Tibial nerve (tissue), 4 donors: ENCODE measurements around the gene MYOZ3. TPM values are rescaled to one million over a fixed set of nuclear protein-coding genes. Genes with fewer than 3 reads are reported as not detected.

Experiments
- DNase-seq, 2 donors: peaks; one replicate each; pipeline ENCODE4 v3.0.0-alpha.2; 2019; ENCODE audit warnings: low spot score in 2 of 2
- H3K27ac ChIP-seq, 4 donors: fragments of 200-600 bp; sonication (generic) in 3 of 4; one replicate each; pipeline ENCODE4 v1.5.1; 2017 to 2019; ENCODE audit warnings: mild to moderate bottlenecking in 1 of 4
- H3K27me3 ChIP-seq, 2 donors: fragments of 200-600 bp; sonication (generic) in 1 of 2; one replicate each; pipeline versions ENCODE4 v1.5.1 to v1.6.0; 2017 to 2019
- H3K36me3 ChIP-seq, 3 donors: fragments of 200-600 bp; sonication (generic); one replicate each; pipeline ENCODE4 v1.5.1; 2018 to 2019
- H3K4me1 ChIP-seq, 4 donors: fragments of 200-600 bp; sonication (generic) in 3 of 4; one replicate each; pipeline ENCODE4 v1.5.1; 2017 to 2019
- H3K4me3 ChIP-seq, 4 donors: fragments of 200-600 bp; sonication (generic) in 3 of 4; one replicate each; pipeline ENCODE4 v1.5.1; 2017 to 2019; ENCODE audit warnings: mild to moderate bottlenecking in 1 of 4, moderate library complexity in 1 of 4
- H3K9me3 ChIP-seq, 4 donors: fragments of 200-600 bp; sonication (generic) in 3 of 4; one replicate each; pipeline ENCODE4 v1.5.1; 2017 to 2019
- CTCF ChIP-seq, 5 experiments: fragments of 200-600 bp in 3 of 5; fragments of 450-650 bp in 2 of 5; sonication (generic) in 3 of 5; IDR thresholded peaks; one replicate each; pipeline ENCODE4 v1.5.1; 2016 to 2019; ENCODE audit warnings: antibody characterized with exemption in 5 of 5, mild to moderate bottlenecking in 3 of 5, moderate library complexity in 2 of 5
- EP300 ChIP-seq, 2 donors: sonication (generic); formaldehyde crosslinking; IDR thresholded peaks; one replicate each; pipeline ENCODE4 v1.6.1; 2017; ENCODE audit warnings: antibody characterized with exemption in 2 of 2, mild to moderate bottlenecking in 1 of 2
- POLR2A ChIP-seq, 2 donors: fragments of 450-650 bp; IDR thresholded peaks; one replicate each; pipeline ENCODE4 v1.6.1; 2017; ENCODE audit warnings: antibody characterized with exemption in 2 of 2, mild to moderate bottlenecking in 2 of 2, moderate library complexity in 2 of 2
- WGBS, 2 donors: methylation state at CpG; one replicate each; pipeline ENCODE4 v1.1.5; 2018; 5-methylcytosine and 5-hydroxymethylcytosine counted together
- total RNA-seq, 4 donors: library from RNA; depleted of rRNA; stranded (reverse); fragments of >200 nt; gene quantifications; one replicate each; pipeline ENCODE4 v1.1.0, GENCODE V29; 2016

The MYOZ3 gene
- total RNA-seq, 4 donors from 2014 or later = 0.30 to 9.0 (median 4.6) TPM

GRCh38 chr5:150640311-150641005 lies 20.6 kb upstream of the MYOZ3 start, which contains the start of gene SYNPO:
SYNPO (plus strand) TSS chr5:150640660; CDS start chr5:150648276, 7,616 bp downstream.
- Histone ChIP-seq H3K27me3 (no peaks in the 10 kb centered on the region), H3K4me1 (peaks cover 0 to 99% (median 89%) of the 10 kb centered on the region in 4 donors), H3K36me3 (no peaks in the 10 kb centered on the region), H3K27ac (peak within 1 kb of the TSS; percentile 88 to 97 (median 92)), H3K4me3 (peak within 1 kb of the TSS; percentile 0 to 52 (median 32)), H3K9me3 (no peaks in the 10 kb centered on the region)
- 10 to 15% methylated on average over 14 of the region's 14 CpGs for WGBS, 2 donors
- peak; percentile 53 to 74 for DNase-seq
- peak in 1 of 2 donors; percentile 86 for TF ChIP-seq EP300 (IDR thresholded peaks at IDR 0.05)
- TF ChIP-seq POLR2A (IDR thresholded peaks at IDR 0.05) = peak in 1 of 2 donors; percentile 11
- peak in 1 of 5 experiments; percentile 12 for TF ChIP-seq CTCF (IDR thresholded peaks at IDR 0.05)

- H3K9me3 ChIP-seq = no peaks in the 10 kb centered on the region
- WGBS, 2 donors = 30 to 39% methylated on average over 9 of the region's 9 CpGs
- H3K36me3 ChIP-seq = no peaks in the 10 kb centered on the region
- TF ChIP-seq CTCF (IDR thresholded peaks at IDR 0.05) (no peak), POLR2A (IDR thresholded peaks at IDR 0.05) (peak in 1 of 2 donors; percentile 35), EP300 (IDR thresholded peaks at IDR 0.05) (peak in 1 of 2 donors; percentile 15)
- peaks cover 0 to 100% (median 90%) of the 10 kb centered on the region in 4 donors for H3K4me1 ChIP-seq
- H3K4me3 ChIP-seq = peak overlapping the region; percentile 0 to 52 (median 32)
- DNase-seq = peak in 1 of 2 donors; percentile 58
- H3K27me3 ChIP-seq = no peaks in the 10 kb centered on the region
- peak overlapping the region; percentile 88 to 97 (median 92) for H3K27ac ChIP-seq
Measured at GRCh38 chr5:150641006-150641570, 20.0 kb upstream of the MYOZ3 start.

GRCh38 chr5:150641824-150642566 lies 19.1 kb upstream of the MYOZ3 start:
- H3K36me3 ChIP-seq = no peaks in the 10 kb centered on the region
- H3K27ac ChIP-seq = peak overlapping the region; percentile 88 to 97 (median 92)
- H3K9me3 ChIP-seq = no peaks in the 10 kb centered on the region
- WGBS, 2 donors = 57 to 61% methylated on average over 5 of the region's 5 CpGs
- peak overlapping the region in 1 of 4 donors; percentile 52 for H3K4me3 ChIP-seq
- peaks cover 0 to 100% (median 85%) of the 10 kb centered on the region in 4 donors for H3K4me1 ChIP-seq
- DNase-seq = no peak
- TF ChIP-seq EP300 (IDR thresholded peaks at IDR 0.05) = no peak
- TF ChIP-seq CTCF (IDR thresholded peaks at IDR 0.05) = no peak
- no peaks in the 10 kb centered on the region for H3K27me3 ChIP-seq

GRCh38 chr5:150642567-150642927 lies 18.5 kb upstream of the MYOZ3 start:
- Histone ChIP-seq H3K27me3 (no peaks in the 10 kb centered on the region), H3K4me1 (peaks cover 0 to 100% (median 85%) of the 10 kb centered on the region in 4 donors), H3K27ac (peak overlapping the region; percentile 88 to 97 (median 92)), H3K4me3 (peak overlapping the region in 2 of 4 donors; percentile 8 to 52), H3K9me3 (no peaks in the 10 kb centered on the region), H3K36me3 (no peaks in the 10 kb centered on the region)
- TF ChIP-seq EP300 (IDR thresholded peaks at IDR 0.05) = peak in 1 of 2 donors; percentile 57
- peak in 1 of 2 donors; percentile 27 for TF ChIP-seq POLR2A (IDR thresholded peaks at IDR 0.05)
- TF ChIP-seq CTCF (IDR thresholded peaks at IDR 0.05) = no peak
- peak; percentile 76 to 88 for DNase-seq
- 5 to 16% methylated on average over 3 to 5 of the region's 5 CpGs for WGBS, 2 donors
